Pancreas (tissue), 10 donors: ENCODE data around the gene MYO10. TPM values are rescaled to one million over a fixed set of nuclear protein-coding genes. Genes with fewer than 3 reads are reported as not detected.

Source experiments
- ATAC-seq, 4 donors: fragments of 200-7000 bp; cut with Tn5 transposase; one replicate each; pipeline versions ENCODE4 v1.8.0 to v1.9.1; 2020; ENCODE audit warnings: mild to moderate bottlenecking in 4 of 4, moderate library complexity in 4 of 4
- DNase-seq, 6 donors: peaks; one replicate each; pipeline ENCODE4 v3.0.0-alpha.2; 2020
- FAIRE-seq: peaks from 2 replicates; lab custom pipeline; 2012; peaks lifted over from hg19 to GRCh38; lab: Jason Lieb, UNC
- H3K27ac ChIP-seq, 4 donors: fragments of 200-600 bp; sonication (generic); 1 replicate in 3 of 4; 2 replicates in 1 of 4; pipeline versions ENCODE4 v1.5.0 to v1.8.0; 2020
- H3K27me3 ChIP-seq, 4 donors: fragments of 200-600 bp; one replicate each; pipeline ENCODE4 v1.8.0; 2021
- H3K36me3 ChIP-seq, 3 donors: fragments of 200-600 bp; sonication (generic) in 1 of 3; one replicate each; pipeline versions ENCODE4 v1.5.0 to v1.8.0; 2020 to 2021
- H3K4me1 ChIP-seq, 3 donors: fragments of 200-600 bp; one replicate each; pipeline ENCODE4 v1.8.0; 2021
- H3K4me3 ChIP-seq, 4 donors: fragments of 200-600 bp; sonication (generic) in 2 of 4; one replicate each; pipeline versions ENCODE4 v1.5.0 to v1.8.0; 2020 to 2021
- H3K9me3 ChIP-seq, 4 donors: fragments of 200-600 bp; one replicate each; pipeline ENCODE4 v1.8.0; 2021
- CTCF ChIP-seq, 4 donors: fragments of 200-600 bp; sonication (generic) in 3 of 4; IDR thresholded peaks; one replicate each; pipeline versions ENCODE4 v1.5.0 to v1.8.0; 2021; ENCODE audit warnings: antibody characterized with exemption in 4 of 4
- WGBS, 2 donors: extraction: QIAGEN DNeasy Blood & Tissue Kit; methylation state at CpG; one replicate each; pipeline ENCODE4 v1.1.7; 2013; 5-methylcytosine and 5-hydroxymethylcytosine counted together
- intact Hi-C, 3 donors: fragments of 100-400 bp; cut with DNase I; formaldehyde crosslinking; loops; one replicate each; pipeline versions ENCODE4 v1.11.1 to v1.14.2; 2022
- polyA plus RNA-seq, 2 donors: library from polyadenylated mRNA; stranded (reverse); fragments of 200-250 nt; gene quantifications; one replicate each; pipeline ENCODE4 v1.2.3, GENCODE V29; 2013
- total RNA-seq, 6 donors: library from RNA; stranded (reverse); fragmentation: NEBNext Ultra II Directional in 4 of 6; extraction: Animal tissue kit (Norgen Biotek cat#: 25700) in 4 of 6; gene quantifications; one replicate each; pipeline versions ENCODE4 v1.2.1 to v1.2.4, GENCODE V29; 2021 to 2023
- donor health status: healthy with polysubstance abuse.
- donor health status: DM: no; HTN: no; CAD: no; lungs with moderate emphysema.
- donor health status: DM: no; HTN: no; CAD: no.
- donor health status: control.
- donor health status: control.
- donor health status: Bipolar disorder and iron deficiency.
- donor health status: DM: yes; HTN: yes; CAD: no.
- donor health status: DM: no; HTN: no; CAD: no.
- donor health status: DM: no; HTN: no; CAD: no.
- donor health status: DM: yes; HTN: yes; CAD: no.

Gene MYO10
- total and polyA plus RNA-seq, 8 donors = 11.5 to 47.3 (median 34.8) TPM

GRCh38 chr5:16935231-16936149 lies 598 bp downstream of the MYO10 start:
- DNase-seq = peak in 5 of 6 donors; percentile 52 to 82 (median 59)
- Histone ChIP-seq H3K9me3 (no peaks in the 10 kb centered on the region), H3K4me1 (peaks cover 16 to 31% (median 23%) of the 10 kb centered on the region in 3 donors), H3K27ac (peak overlapping the region; percentile 82 to 98 (median 94)), H3K27me3 (no peaks in the 10 kb centered on the region), H3K36me3 (no peaks in the 10 kb centered on the region), H3K4me3 (peak overlapping the region; percentile 62 to 95 (median 80))
- intact Hi-C loops = loop anchor here in 2 of 3 donors (10.0 kb wide), 2 partner anchors 121 to 199 kb away; no protein-coding TSS in a partner anchor
- 0% methylated on average over 84 to 85 of the region's 85 CpGs for WGBS, 2 donors
- TF ChIP-seq CTCF (IDR thresholded peaks at IDR 0.05) = no peak
- no peak for FAIRE-seq
- ATAC-seq = peak; percentile 22 to 48 (median 30)

GRCh38 chr5:16934677-16935153 lies 1.4 kb downstream of the MYO10 start:
- H3K27me3 ChIP-seq = no peaks in the 10 kb centered on the region
- DNase-seq = no peak
- FAIRE-seq = no peak
- intact Hi-C loops = loop anchor here in 2 of 3 donors (10.0 kb wide), 2 partner anchors 120 to 200 kb away; no protein-coding TSS in a partner anchor
- H3K36me3 ChIP-seq = no peaks in the 10 kb centered on the region
- H3K4me1 ChIP-seq = peaks cover 16 to 32% (median 27%) of the 10 kb centered on the region in 3 donors
- TF ChIP-seq CTCF (IDR thresholded peaks at IDR 0.05) = no peak
- peak overlapping the region in 3 of 4 donors; percentile 93 to 98 (median 95) for H3K27ac ChIP-seq
- no peak for ATAC-seq
- WGBS, 2 donors = 1% methylated on average over 6 of the region's 6 CpGs
- H3K9me3 ChIP-seq = no peaks in the 10 kb centered on the region
- H3K4me3 ChIP-seq = peak overlapping the region; percentile 62 to 95 (median 80)

- no peaks in the 10 kb centered on the region for H3K36me3 ChIP-seq
- no peak overlapping the region for H3K27ac ChIP-seq
- H3K4me1 ChIP-seq = peaks cover 16 to 32% (median 27%) of the 10 kb centered on the region in 3 donors
- H3K4me3 ChIP-seq = peak overlapping the region; percentile 62 to 95 (median 80)
- no peaks in the 10 kb centered on the region for H3K27me3 ChIP-seq
- ATAC-seq (peak; percentile 26 to 59 (median 52)), DNase-seq (peak in 5 of 6 donors; percentile 56 to 84 (median 67)), FAIRE-seq (no peak)
- H3K9me3 ChIP-seq = no peaks in the 10 kb centered on the region
- intact Hi-C loops = loop anchor here in 2 of 3 donors (10.0 kb wide), 2 partner anchors 119 to 201 kb away; no protein-coding TSS in a partner anchor
- peak; percentile 77 to 87 (median 82) for TF ChIP-seq CTCF (IDR thresholded peaks at IDR 0.05)
- 2% methylated on average over 11 of the region's 11 CpGs for WGBS, 2 donors
These were observed 2.0 kb downstream of the MYO10 start for GRCh38 chr5:16934123-16934522.

GRCh38 chr5:16933337-16933736 lies 2.8 kb downstream of the MYO10 start:
- no peaks in the 10 kb centered on the region for H3K36me3 ChIP-seq
- no peak for TF ChIP-seq CTCF (IDR thresholded peaks at IDR 0.05)
- no peak overlapping the region for H3K27ac ChIP-seq
- ATAC-seq (no peak), DNase-seq (no peak), FAIRE-seq (no peak)
- H3K27me3 ChIP-seq = no peaks in the 10 kb centered on the region
- intact Hi-C loops = loop anchor here in 2 of 3 donors (10.0 kb wide), 2 partner anchors 119 to 201 kb away; no protein-coding TSS in a partner anchor
- no peaks in the 10 kb centered on the region for H3K9me3 ChIP-seq
- H3K4me3 ChIP-seq = peak overlapping the region in 2 of 4 donors; percentile 95
- WGBS, 2 donors = 8 to 13% methylated on average over 2 of the region's 2 CpGs
- H3K4me1 ChIP-seq = peaks cover 16 to 32% (median 27%) of the 10 kb centered on the region in 3 donors
